A673 (cell line): ENCODE measurements around the gene KCNB1. TPM values are rescaled to one million over a fixed set of nuclear protein-coding genes. Genes with fewer than 3 reads are reported as not detected.

ENCODE experiments used
- BruUV-seq: library from RNA; stranded (reverse); fragments of 400-500 nt; replicated peaks from 2 replicates; lab custom pipeline; 2021; lab: Mats Ljungman, UMichigan
- CTCF ChIA-PET: fragments of 300-600 bp; sonication (Branson Sonifier 250); formaldehyde crosslinking; loops from one replicate; lab custom pipeline; 2022; ENCODE audit warnings: antibody characterized with exemption; lab: Charles Lee
- POLR2A ChIA-PET: fragments of 300-600 bp; sonication (Branson Sonifier 250); formaldehyde crosslinking; loops from one replicate; lab custom pipeline; 2022; ENCODE audit warnings: antibody characterized with exemption; ENCODE audit not compliant: low non-redundant PET; lab: Charles Lee
- DNase-seq: peaks from one replicate; pipeline ENCODE4 v3.0.0-alpha.2; 2015; ENCODE audit warnings: low spot score
- H3K27ac ChIP-seq: fragments of 200-600 bp; sonication (generic); 2 replicates; pipeline ENCODE4 v1.5.1; 2016; ENCODE audit warnings: mixed run types, low read depth, mild to moderate bottlenecking, mixed read lengths, antibody characterized with exemption, low read length; ENCODE audit not compliant: poor library complexity, severe bottlenecking
- H3K27me3 ChIP-seq: fragments of 200-600 bp; sonication (generic); replicated peaks from 2 replicates; pipeline ENCODE4 v1.6.1; 2017; ENCODE audit warnings: mixed run types, low read depth, mild to moderate bottlenecking, mixed read lengths, antibody characterized with exemption, low read length; ENCODE audit not compliant: insufficient read depth, poor library complexity
- H3K36me3 ChIP-seq: fragments of 200-600 bp; sonication (generic); 2 replicates; pipeline ENCODE4 v1.6.1; 2016; ENCODE audit warnings: mixed run types, mild to moderate bottlenecking, mixed read lengths, antibody characterized with exemption, low read length; ENCODE audit not compliant: insufficient read depth, poor library complexity, severe bottlenecking
- H3K4me1 ChIP-seq: fragments of 200-600 bp; sonication (generic); 2 replicates; pipeline ENCODE4 v1.6.1; 2017; ENCODE audit warnings: mixed run types, mild to moderate bottlenecking, mixed read lengths, antibody characterized with exemption, low read length; ENCODE audit not compliant: insufficient read depth, poor library complexity, severe bottlenecking
- H3K4me3 ChIP-seq: fragments of 200-600 bp; sonication (generic); 2 replicates; pipeline ENCODE4 v1.5.1; 2016; ENCODE audit warnings: low read depth, mixed run types, mild to moderate bottlenecking, mixed read lengths, low read length; ENCODE audit not compliant: poor library complexity, severe bottlenecking
- H3K9me3 ChIP-seq: fragments of 200-600 bp; sonication (generic); 2 replicates; pipeline ENCODE4 v1.6.1; 2016; ENCODE audit warnings: mixed run types, low read depth, mild to moderate bottlenecking, mixed read lengths, antibody characterized with exemption, low read length; ENCODE audit not compliant: poor library complexity, severe bottlenecking
- CTCF ChIP-seq: fragments of 300-800, 200-600 bp; sonication (generic); conservative IDR thresholded peaks from 2 replicates; pipeline ENCODE4 v1.5.1; 2017; ENCODE audit warnings: low read depth, mild to moderate bottlenecking, antibody characterized with exemption, low read length, moderate library complexity, mixed read lengths
- EZH2 ChIP-seq: fragments of 200-600 bp; sonication (generic); IDR thresholded peaks from 2 replicates; pipeline ENCODE4 v1.6.1; 2017; ENCODE audit warnings: borderline replicate concordance, low read depth, mild to moderate bottlenecking, mixed read lengths, antibody characterized with exemption, low read length; ENCODE audit not compliant: poor library complexity, severe bottlenecking
- intact Hi-C: fragments of 100-400 bp; cut with micrococcal nuclease; formaldehyde crosslinking; loops from one replicate; pipeline ENCODE4 v1.10.0; 2022; ENCODE audit not compliant: unreplicated experiment
- total RNA-seq: library from RNA; stranded (reverse); gene quantifications from 2 replicates; pipeline ENCODE4 v1.2.3, GENCODE V29; 2021

The KCNB1 gene
- total RNA-seq, 1 experiment from 2014 or later, result not detected

- H3K9me3 ChIP-seq, result no peaks in the 10 kb centered on the region
- H3K27ac ChIP-seq, result no peak overlapping the region
- peaks cover 21% of the 10 kb centered on the region for H3K27me3 ChIP-seq
- intact Hi-C loops, result no loop called here
- TF ChIP-seq CTCF, result no peak
- TF ChIP-seq EZH2, result no peak
- BruUV-seq, result no TSS peak
- H3K4me3 ChIP-seq, result no peak overlapping the region
- no peaks in the 10 kb centered on the region for H3K4me1 ChIP-seq
- CTCF ChIA-PET, result no interaction called here
- DNase-seq, result no peak
- H3K36me3 ChIP-seq, result no peaks in the 10 kb centered on the region
- POLR2A ChIA-PET, result no interaction called here
Observed at GRCh38 chr20:49497398-49497669, 14.9 kb upstream of the KCNB1 start.

GRCh38 chr20:49496553-49497397 is 14.3 kb upstream of the KCNB1 start:
- POLR2A ChIA-PET, result interaction anchor here (0.6 kb wide), 1 partner anchor 173 kb away, joined by 6 read pairs; no protein-coding TSS in a partner anchor
- BruUV-seq, result no TSS peak
- no peak for TF ChIP-seq EZH2
- no peak for TF ChIP-seq CTCF

GRCh38 chr20:49496043-49496442 is 13.6 kb upstream of the KCNB1 start:
- no peak for TF ChIP-seq CTCF
- no peak for TF ChIP-seq EZH2
- H3K36me3 ChIP-seq, result no peaks in the 10 kb centered on the region

More at GRCh38 chr20:49496553-49497397, 14.3 kb upstream of the KCNB1 start:
- no peaks in the 10 kb centered on the region for H3K9me3 ChIP-seq
- intact Hi-C loops, result no loop called here
- H3K4me1 ChIP-seq, result no peaks in the 10 kb centered on the region
- H3K4me3 ChIP-seq, result no peak overlapping the region
- DNase-seq, result no peak
- CTCF ChIA-PET, result no interaction called here
- H3K27ac ChIP-seq, result no peak overlapping the region
- H3K27me3 ChIP-seq, result peaks cover 21% of the 10 kb centered on the region
- no peaks in the 10 kb centered on the region for H3K36me3 ChIP-seq

More at GRCh38 chr20:49496043-49496442, 13.6 kb upstream of the KCNB1 start:
- intact Hi-C loops, result no loop called here
- ChIA-PET CTCF (no interaction called here), POLR2A (no interaction called here)
- Histone ChIP-seq H3K27me3 (peaks cover 21% of the 10 kb centered on the region), H3K4me3 (no peak overlapping the region), H3K4me1 (no peaks in the 10 kb centered on the region), H3K27ac (no peak overlapping the region), H3K9me3 (no peaks in the 10 kb centered on the region)
- DNase-seq, result no peak
- BruUV-seq, result no TSS peak
